ENCODE measurements around the gene EEF1AKMT4.

EEF1AKMT4 gene

GRCh38 chr3:184305577-184305976 lies 56.1 kb downstream of the EEF1AKMT4 start:
- no peak for DNase-seq

GRCh38 chr3:184306341-184306972 lies 57.0 kb downstream of the EEF1AKMT4 start:
- no peak for DNase-seq

GRCh38 chr3:184307915-184308314 lies 58.4 kb downstream of the EEF1AKMT4 start:
- DNase-seq, result no peak

Measured in T-helper 9 cell (primary cell).